PC-3 (cell line): Measurements from ENCODE around the gene DCTN2. TPM values are rescaled to one million over a fixed set of nuclear protein-coding genes. Genes with fewer than 3 reads are reported as not detected.

Experiments used
- ATAC-seq: fragments of 200-7000 bp; cut with Tn5 transposase; 2 replicates; pipeline ENCODE4 v1.9.1; 2020; ENCODE audit warnings: mild to moderate bottlenecking, moderate library complexity
- BruUV-seq: library from RNA; stranded (reverse); fragments of 400-500 nt; replicated peaks from 2 replicates; lab custom pipeline; 2021; lab: Mats Ljungman, UMichigan
- CTCF ChIA-PET: fragments of 300-600 bp; sonication (Branson Sonifier 250); formaldehyde crosslinking; loops from one replicate; lab custom pipeline; 2022; ENCODE audit warnings: antibody characterized with exemption; lab: Charles Lee
- POLR2A ChIA-PET: fragments of 300-600 bp; sonication (Branson Sonifier 250); formaldehyde crosslinking; loops from one replicate; lab custom pipeline; 2022; ENCODE audit warnings: antibody characterized with exemption; ENCODE audit not compliant: unreplicated experiment; lab: Charles Lee
- DNase-seq: peaks from one replicate; pipeline ENCODE4 v3.0.0-alpha.2; 2015
- H2AFZ ChIP-seq: fragments of 300-600 bp; sonication (generic); 2 replicates; pipeline ENCODE4 v1.6.0; 2016; ENCODE audit warnings: antibody characterized with exemption, low read length
- H3F3A ChIP-seq: fragments of 300-600 bp; sonication (generic); one replicate; pipeline ENCODE4 v1.6.0; 2017; ENCODE audit warnings: antibody characterized with exemption, low read length, control low read depth, mild to moderate bottlenecking; ENCODE audit not compliant: unreplicated experiment
- H3K27ac ChIP-seq: fragments of 300-600 bp; sonication (generic); 2 replicates; pipeline ENCODE4 v1.5.1; 2016; ENCODE audit warnings: mild to moderate bottlenecking, low read length
- H3K27me3 ChIP-seq: fragments of 300-600 bp; sonication (generic); 2 replicates; pipeline ENCODE4 v1.6.1; 2016; ENCODE audit warnings: low read length, mixed read lengths
- H3K36me3 ChIP-seq: fragments of 300-600 bp; sonication (generic); 2 replicates; pipeline ENCODE4 v1.6.1; 2016; ENCODE audit warnings: low read depth, mixed run types, low read length, mixed read lengths
- H3K4me1 ChIP-seq: fragments of 300-600 bp; sonication (generic); 2 replicates; pipeline ENCODE4 v1.5.1; 2016; ENCODE audit warnings: low read length; ENCODE audit not compliant: insufficient read depth
- H3K4me2 ChIP-seq: fragments of 300-600 bp; sonication (generic); 2 replicates; pipeline ENCODE4 v1.6.0; 2016; ENCODE audit warnings: low read length
- H3K4me3 ChIP-seq: fragments of 300-600 bp; sonication (generic); 2 replicates; pipeline ENCODE4 v1.5.1; 2016; ENCODE audit warnings: mild to moderate bottlenecking, low read length, mixed read lengths
- H3K79me2 ChIP-seq: fragments of 300-600 bp; sonication (generic); 2 replicates; pipeline ENCODE4 v1.6.1; 2017; ENCODE audit warnings: low read length, mixed read lengths
- H3K9ac ChIP-seq: fragments of 300-600 bp; sonication (generic); 2 replicates; pipeline ENCODE4 v1.6.0; 2016; ENCODE audit warnings: mild to moderate bottlenecking, low read length
- H3K9me2 ChIP-seq: fragments of 300-600 bp; sonication (generic); replicated peaks from 2 replicates; pipeline ENCODE4 v1.6.1; 2016; ENCODE audit warnings: mixed run types, low read length, mixed read lengths
- H3K9me3 ChIP-seq: fragments of 300-600 bp; sonication (generic); 2 replicates; pipeline ENCODE4 v1.6.1; 2016; ENCODE audit warnings: low read length, mixed read lengths
- H4K20me1 ChIP-seq: fragments of 300-600 bp; sonication (generic); 2 replicates; pipeline ENCODE4 v1.6.1; 2016; ENCODE audit warnings: low read length, mixed read lengths
- CTCF ChIP-seq: fragments of 300-600 bp; sonication (generic); conservative IDR thresholded peaks from 2 replicates; pipeline ENCODE4 v1.5.1; 2017; ENCODE audit warnings: antibody characterized with exemption, low read depth, mild to moderate bottlenecking, low read length
- EZH2 ChIP-seq: fragments of 300-600 bp; sonication (generic); IDR thresholded peaks from one replicate; pipeline ENCODE4 v1.6.1; 2017; ENCODE audit warnings: antibody characterized with exemption, mild to moderate bottlenecking, low read length; ENCODE audit not compliant: unreplicated experiment
- EZH2phosphoT487 ChIP-seq: fragments of 300-600 bp; sonication (generic); IDR thresholded peaks from 2 replicates; pipeline ENCODE4 v1.6.1; 2018; ENCODE audit warnings: mild to moderate bottlenecking, antibody characterized with exemption, low read length, borderline replicate concordance
- intact Hi-C: fragments of 100-400 bp; cut with micrococcal nuclease; formaldehyde crosslinking; loops from 2 replicates; pipeline ENCODE4 v1.9.0; 2023
- total RNA-seq: library from RNA; depleted of rRNA; stranded (reverse); fragments of >200 nt; gene quantifications from 2 replicates; pipeline ENCODE4 v1.2.3, GENCODE V29; 2014

The DCTN2 gene
- total RNA-seq, 1 experiment from 2014 or later: 88.5 TPM

GRCh38 chr12:57592551-57593165, 45.7 kb upstream of the DCTN2 start:
- H2AFZ ChIP-seq: no peak overlapping the region
- ATAC-seq (no peak), DNase-seq (peak; percentile 73)
- no peak overlapping the region for H3K27ac ChIP-seq
- peaks cover 33% of the 10 kb centered on the region for H3K79me2 ChIP-seq
- BruUV-seq: no TSS peak
- peak overlapping the region; percentile 94 for H3K4me2 ChIP-seq
- ChIA-PET CTCF (interaction anchor here (0.6 to 0.8 kb wide), 3 partner anchors 11 to 45 kb away, joined by 3 to 5 read pairs (median 5); no protein-coding TSS in a partner anchor), POLR2A (no interaction called here)
- H3K9me3 ChIP-seq: no peaks in the 10 kb centered on the region
- TF ChIP-seq CTCF: no peak
- TF ChIP-seq EZH2phosphoT487: no peak
- no peak for TF ChIP-seq EZH2
- intact Hi-C loops: no loop called here
- H4K20me1 ChIP-seq: peaks cover 10% of the 10 kb centered on the region; the same call in 1 of the 2 replicates
- peaks cover 18% of the 10 kb centered on the region; the same call in 1 of the 2 replicates for H3K36me3 ChIP-seq
- no peaks in the 10 kb centered on the region for H3K27me3 ChIP-seq
- no peaks in the 10 kb centered on the region for H3K9me2 ChIP-seq
- no peaks in the 10 kb centered on the region for H3F3A ChIP-seq
- no peak overlapping the region for H3K9ac ChIP-seq
- peak overlapping the region; percentile 98 for H3K4me3 ChIP-seq
- H3K4me1 ChIP-seq: peaks cover 21% of the 10 kb centered on the region

- H3K4me1 ChIP-seq: peaks cover 21% of the 10 kb centered on the region
- H3K9me3 ChIP-seq: no peaks in the 10 kb centered on the region
- peak overlapping the region; percentile 82 for H3K9ac ChIP-seq
- BruUV-seq: no TSS peak
- TF ChIP-seq EZH2phosphoT487 (no peak), EZH2 (no peak), CTCF (no peak)
- H4K20me1 ChIP-seq: peaks cover 10% of the 10 kb centered on the region; the same call in 1 of the 2 replicates
- ChIA-PET POLR2A (no interaction called here), CTCF (interaction anchor here (0.6 kb wide), 1 partner anchor 12 kb away, joined by 5 read pairs; no protein-coding TSS in a partner anchor)
- H3K4me3 ChIP-seq: peak overlapping the region; percentile 98
- H2AFZ ChIP-seq: peak overlapping the region; percentile 88
- intact Hi-C loops: no loop called here
- no peak overlapping the region for H3K27ac ChIP-seq
- H3K4me2 ChIP-seq: peak overlapping the region; percentile 94
- DNase-seq: no peak
- no peaks in the 10 kb centered on the region for H3K9me2 ChIP-seq
- no peaks in the 10 kb centered on the region for H3K27me3 ChIP-seq
- ATAC-seq: no peak
- H3F3A ChIP-seq: no peaks in the 10 kb centered on the region
- peaks cover 33% of the 10 kb centered on the region for H3K79me2 ChIP-seq
- peaks cover 10% of the 10 kb centered on the region; the same call in 1 of the 2 replicates for H3K36me3 ChIP-seq
Observed at GRCh38 chr12:57591782-57592325, 44.9 kb upstream of the DCTN2 start.
